CD14-positive monocyte (primary cell): ENCODE data around the gene PADI1. TPM values are rescaled to one million over a fixed set of nuclear protein-coding genes. Genes with fewer than 3 reads are reported as not detected.

Experiments used
- DNase-seq, 3 donors: peaks; one replicate each; pipeline ENCODE4 v3.0.0-alpha.2; 2011 to 2022
- H2AFZ ChIP-seq: 2 replicates; pipeline ENCODE4 v1.6.0; 2012; ENCODE audit warnings: mild to moderate bottlenecking, low read depth, low read length, inconsistent platforms; ENCODE audit not compliant: insufficient read depth, poor library complexity, severe bottlenecking
- H3K27ac ChIP-seq, 2 donors: 1 replicate in 1 of 2; 2 replicates in 1 of 2; pipeline ENCODE4 v1.5.1; 2012 to 2013; ENCODE audit warnings: low read length in 2 of 2, control low read depth in 1 of 2, inconsistent platforms in 1 of 2, low read depth in 1 of 2, mild to moderate bottlenecking in 1 of 2
- H3K27me3 ChIP-seq, 2 donors: one replicate each; pipeline versions ENCODE4 v1.6.0 to v1.6.1; 2011 to 2013; ENCODE audit warnings: low read length in 2 of 2; ENCODE audit not compliant: control insufficient read depth in 2 of 2, insufficient read depth in 2 of 2
- H3K36me3 ChIP-seq, 2 donors: replicated peaks in 1 of 2; 1 replicate in 1 of 2; 2 replicates in 1 of 2; pipeline versions ENCODE4 v1.5.1 to v1.6.1; 2012 to 2013; ENCODE audit warnings: low read length in 2 of 2, control low read depth in 1 of 2, inconsistent platforms in 1 of 2, mild to moderate bottlenecking in 1 of 2; ENCODE audit not compliant: insufficient read depth in 2 of 2, control insufficient read depth in 1 of 2
- H3K4me1 ChIP-seq, 2 donors: 1 replicate in 1 of 2; 2 replicates in 1 of 2; pipeline versions ENCODE4 v1.5.1 to v1.6.1; 2012 to 2013; ENCODE audit warnings: low read length in 2 of 2, control low read depth in 1 of 2, inconsistent platforms in 1 of 2, mild to moderate bottlenecking in 1 of 2, moderate library complexity in 1 of 2; ENCODE audit not compliant: insufficient read depth in 2 of 2, control insufficient read depth in 1 of 2
- H3K4me2 ChIP-seq: replicated peaks from 2 replicates; pipeline ENCODE3; 2012; ENCODE audit warnings: low read length, moderate library complexity, mild to moderate bottlenecking; ENCODE audit not compliant: poor library complexity, severe bottlenecking; ENCODE audit errors: extremely low read depth
- H3K4me3 ChIP-seq, 3 experiments: fragments of 200-600 bp in 1 of 3; sonication (generic) in 1 of 3; replicated peaks in 1 of 3; 1 replicate in 2 of 3; 2 replicates in 1 of 3; pipeline ENCODE4 v1.5.1; 2011 to 2013; ENCODE audit warnings: low read length in 3 of 3, mild to moderate bottlenecking in 3 of 3, control low read depth in 2 of 3, low read depth in 2 of 3, inconsistent platforms in 1 of 3, moderate library complexity in 1 of 3
- H3K79me2 ChIP-seq: 2 replicates; pipeline ENCODE4 v1.6.0; 2012; ENCODE audit warnings: mild to moderate bottlenecking, control low read depth, inconsistent platforms, low read length, moderate library complexity; ENCODE audit not compliant: insufficient read depth
- H3K9ac ChIP-seq: 2 replicates; pipeline ENCODE4 v1.6.0; 2017; ENCODE audit warnings: low read length, mild to moderate bottlenecking; ENCODE audit not compliant: insufficient read depth, poor library complexity, severe bottlenecking
- H3K9me3 ChIP-seq, 2 donors: replicated peaks in 1 of 2; 1 replicate in 1 of 2; 2 replicates in 1 of 2; pipeline versions ENCODE4 v1.5.1 to v1.6.1; 2012 to 2013; ENCODE audit warnings: low read length in 2 of 2, control low read depth in 1 of 2; ENCODE audit not compliant: control insufficient read depth in 1 of 2, insufficient read depth in 1 of 2
- H4K20me1 ChIP-seq: 2 replicates; pipeline ENCODE4 v1.6.0; 2012; ENCODE audit warnings: mild to moderate bottlenecking, low read length, control low read depth, moderate library complexity; ENCODE audit not compliant: insufficient read depth
- H3K27ac Mint-ChIP-seq, 7 donors: one replicate each; pipeline ENCODE4 v1.8.0; 2020; ENCODE audit warnings: mild to moderate bottlenecking in 7 of 7, mixed read lengths in 7 of 7, moderate library complexity in 6 of 7, inconsistent platforms in 2 of 7
- H3K27me3 Mint-ChIP-seq, 3 donors: one replicate each; pipeline ENCODE4 v1.8.0; 2021 to 2022; ENCODE audit warnings: low read depth in 3 of 3, mild to moderate bottlenecking in 3 of 3, mixed read lengths in 3 of 3, moderate library complexity in 3 of 3, inconsistent platforms in 1 of 3
- H3K36me3 Mint-ChIP-seq, 2 donors: one replicate each; pipeline ENCODE4 v1.8.0; 2020; ENCODE audit warnings: mixed read lengths in 2 of 2, inconsistent platforms in 1 of 2, mild to moderate bottlenecking in 1 of 2
- H3K4me1 Mint-ChIP-seq: one replicate; pipeline ENCODE4 v1.8.0; 2020; ENCODE audit warnings: mild to moderate bottlenecking, mixed read lengths
- H3K4me3 Mint-ChIP-seq, 2 donors: one replicate each; pipeline ENCODE4 v1.8.0; 2020; ENCODE audit warnings: mild to moderate bottlenecking in 2 of 2, mixed read lengths in 2 of 2, moderate library complexity in 1 of 2
- H3K9me3 Mint-ChIP-seq, 7 donors: one replicate each; pipeline ENCODE4 v1.8.0; 2020 to 2022; ENCODE audit warnings: mixed read lengths in 7 of 7, mild to moderate bottlenecking in 6 of 7, moderate library complexity in 6 of 7, inconsistent platforms in 2 of 7
- WGBS: methylation state at CpG from one replicate; pipeline ENCODE4 v1.1.5; 2013; ENCODE audit warnings: missing lambda C conversion rate; ENCODE audit not compliant: insufficient coverage; 5-methylcytosine and 5-hydroxymethylcytosine counted together
- intact Hi-C, 2 donors: fragments of 100-400 bp; cut with micrococcal nuclease; formaldehyde crosslinking; loops; one replicate each; pipeline versions ENCODE4 v1.15.0 to v1.15.1; 2023
- polyA plus RNA-seq, 3 donors: library from polyadenylated mRNA; depleted of rRNA in 1 of 3; unstranded in 2 of 3; stranded (reverse) in 1 of 3; fragments of 300-500 nt in 2 of 3; fragments of >200 nt in 1 of 3; fragmentation: Illumina TruSeq in 2 of 3; gene quantifications; 1 replicate in 2 of 3; 2 replicates in 1 of 3; pipeline ENCODE4 v1.2.3, GENCODE V29; 2012 to 2021
- TF ChIP-seq, protein P1 (sequence below): fragments of 200-600 bp; IDR thresholded peaks from one replicate; pipeline ENCODE4 v1.8.0; 2022; ENCODE audit warnings: antibody characterized with exemption, mild to moderate bottlenecking

The PADI1 gene
- polyA plus RNA-seq, 3 donors: not detected

DNA sequence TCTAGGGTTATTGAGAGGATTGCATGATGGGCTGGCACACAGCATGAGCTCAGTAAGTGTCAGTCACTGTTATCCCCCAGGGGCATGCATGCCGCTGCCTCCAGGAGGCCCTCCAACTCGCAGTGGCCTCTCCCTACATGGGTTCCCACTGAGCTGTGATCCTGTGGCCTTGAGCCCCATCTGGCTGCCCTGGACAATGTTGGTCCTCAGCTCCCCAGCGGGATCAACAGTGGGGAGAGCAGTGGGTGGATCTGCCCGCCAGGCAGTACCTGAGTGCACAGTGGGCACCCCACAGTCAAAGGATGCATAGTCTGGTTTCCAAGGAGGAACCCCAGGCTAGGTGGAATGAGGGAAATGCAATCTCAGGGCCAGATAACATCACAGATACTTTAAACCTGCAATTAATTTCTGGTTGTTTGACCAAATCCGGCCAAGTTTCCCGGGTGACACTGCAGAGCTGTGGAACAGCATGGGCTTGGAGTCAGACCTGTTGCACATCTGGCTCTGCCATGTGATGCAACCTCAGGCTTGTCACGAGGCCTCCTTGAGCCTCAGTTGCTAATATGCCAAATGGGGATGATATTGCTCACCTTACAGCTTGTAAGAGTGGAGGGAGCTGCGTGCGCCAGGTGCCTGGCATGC, 53.3 kb downstream of the PADI1 start:
- Mint-ChIP-seq H3K27me3 (peaks cover 0 to 3% (median 3%) of the 10 kb centered on the region in 3 donors), H3K9me3 (peaks cover 0 to 2% (median 0%) of the 10 kb centered on the region in 7 donors), H3K4me3 (no peak overlapping the region), H3K27ac (peak overlapping the region in 1 of 7 donors; percentile 26), H3K4me1 (peaks cover 7% of the 10 kb centered on the region), H3K36me3 (no peaks in the 10 kb centered on the region)
- no peak overlapping the region for H3K27ac ChIP-seq
- no peak overlapping the region for H2AFZ ChIP-seq
- H3K36me3 ChIP-seq: no peaks in the 10 kb centered on the region
- no peaks in the 10 kb centered on the region for H3K27me3 ChIP-seq
- 90% methylated on average over 6 of the region's 9 CpGs for WGBS
- intact Hi-C loops: no loop called here
- no peaks in the 10 kb centered on the region for H3K79me2 ChIP-seq
- H3K4me3 ChIP-seq: no peak overlapping the region
- no peaks in the 10 kb centered on the region for H3K4me1 ChIP-seq
- no peak for DNase-seq
- no peak overlapping the region for H3K9ac ChIP-seq
- H3K4me2 ChIP-seq: no peak overlapping the region
- TF ChIP-seq, protein P1, sequence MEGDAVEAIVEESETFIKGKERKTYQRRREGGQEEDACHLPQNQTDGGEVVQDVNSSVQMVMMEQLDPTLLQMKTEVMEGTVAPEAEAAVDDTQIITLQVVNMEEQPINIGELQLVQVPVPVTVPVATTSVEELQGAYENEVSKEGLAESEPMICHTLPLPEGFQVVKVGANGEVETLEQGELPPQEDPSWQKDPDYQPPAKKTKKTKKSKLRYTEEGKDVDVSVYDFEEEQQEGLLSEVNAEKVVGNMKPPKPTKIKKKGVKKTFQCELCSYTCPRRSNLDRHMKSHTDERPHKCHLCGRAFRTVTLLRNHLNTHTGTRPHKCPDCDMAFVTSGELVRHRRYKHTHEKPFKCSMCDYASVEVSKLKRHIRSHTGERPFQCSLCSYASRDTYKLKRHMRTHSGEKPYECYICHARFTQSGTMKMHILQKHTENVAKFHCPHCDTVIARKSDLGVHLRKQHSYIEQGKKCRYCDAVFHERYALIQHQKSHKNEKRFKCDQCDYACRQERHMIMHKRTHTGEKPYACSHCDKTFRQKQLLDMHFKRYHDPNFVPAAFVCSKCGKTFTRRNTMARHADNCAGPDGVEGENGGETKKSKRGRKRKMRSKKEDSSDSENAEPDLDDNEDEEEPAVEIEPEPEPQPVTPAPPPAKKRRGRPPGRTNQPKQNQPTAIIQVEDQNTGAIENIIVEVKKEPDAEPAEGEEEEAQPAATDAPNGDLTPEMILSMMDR: no peak
- H3K9me3 ChIP-seq: no peaks in the 10 kb centered on the region
- no peaks in the 10 kb centered on the region for H4K20me1 ChIP-seq

DNA sequence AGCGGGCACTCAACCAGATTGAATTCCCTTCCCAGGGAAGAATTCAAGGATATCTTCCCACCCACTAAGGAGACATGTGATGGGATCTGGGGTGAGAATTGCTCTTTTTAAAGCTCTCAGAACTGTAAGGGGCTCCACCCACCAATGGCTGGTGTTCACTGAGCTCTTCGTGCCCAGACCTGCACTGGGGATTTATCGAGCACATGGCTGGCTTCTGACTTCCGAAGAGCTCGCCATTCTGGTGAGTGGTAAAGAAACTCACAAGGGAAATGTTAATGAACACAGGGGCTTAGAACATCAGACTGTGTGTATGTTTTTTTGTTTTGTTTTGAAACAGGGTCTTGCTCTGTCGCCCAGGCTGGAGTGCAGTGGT, 53.8 kb downstream of the PADI1 start:
- Histone ChIP-seq H2AFZ (no peak overlapping the region), H4K20me1 (no peaks in the 10 kb centered on the region)
- intact Hi-C loops: no loop called here

More for the DNA sequence above, 53.8 kb downstream of the PADI1 start:
- peaks cover 0 to 3% (median 3%) of the 10 kb centered on the region in 3 donors for H3K27me3 Mint-ChIP-seq
- Histone ChIP-seq H3K4me3 (no peak overlapping the region), H3K36me3 (no peaks in the 10 kb centered on the region), H3K9ac (no peak overlapping the region), H3K4me1 (no peaks in the 10 kb centered on the region), H3K79me2 (no peaks in the 10 kb centered on the region), H3K4me2 (no peak overlapping the region), H3K27me3 (no peaks in the 10 kb centered on the region), H3K27ac (no peak overlapping the region), H3K9me3 (no peaks in the 10 kb centered on the region)
- H3K36me3 Mint-ChIP-seq: no peaks in the 10 kb centered on the region
- H3K27ac Mint-ChIP-seq: no peak overlapping the region
- 91% methylated on average over 4 of the region's 6 CpGs for WGBS
- H3K4me3 Mint-ChIP-seq: no peak overlapping the region
- TF ChIP-seq, protein P1: no peak
- no peak for DNase-seq
- peaks cover 7% of the 10 kb centered on the region for H3K4me1 Mint-ChIP-seq
- peaks cover 0 to 2% (median 0%) of the 10 kb centered on the region in 7 donors for H3K9me3 Mint-ChIP-seq
